Measurements from ENCODE around the gene PRKCG.
A peak's percentile ranks its signal among the peaks of the same experiment; 100 is the strongest.

Gene PRKCG

GRCh38 chr19:53892301-53892980 lies 10.4 kb downstream of the PRKCG start:
- no peak for DNase-seq
- in situ Hi-C loops (cut with MboI; ENCODE audit: low pct_unique_long_range_greater_than_20kb, low sequenced_read_pairs): no loop called here

GRCh38 chr19:53892981-53893325 lies 11.0 kb downstream of the PRKCG start:
- in situ Hi-C loops (cut with MboI; ENCODE audit: low pct_unique_long_range_greater_than_20kb, low sequenced_read_pairs): no loop called here
- no peak for DNase-seq

- in situ Hi-C loops (cut with MboI; ENCODE audit: low pct_unique_long_range_greater_than_20kb, low sequenced_read_pairs): no loop called here
- DNase-seq: no peak
Observed at GRCh38 chr19:53894707-53895106, 12.7 kb downstream of the PRKCG start.

GRCh38 chr19:53896682-53897081 lies 14.7 kb downstream of the PRKCG start:
- DNase-seq: no peak

GRCh38 chr19:53897459-53897858 lies 15.5 kb downstream of the PRKCG start:
- no peak for DNase-seq
- in situ Hi-C loops (cut with MboI; ENCODE audit: low pct_unique_long_range_greater_than_20kb, low sequenced_read_pairs): no loop called here

More at GRCh38 chr19:53896682-53897081, 14.7 kb downstream of the PRKCG start:
- in situ Hi-C loops (cut with MboI; ENCODE audit: low pct_unique_long_range_greater_than_20kb, low sequenced_read_pairs): no loop called here

GRCh38 chr19:53898166-53898565 lies 16.2 kb downstream of the PRKCG start:
- in situ Hi-C loops (cut with MboI; ENCODE audit: low pct_unique_long_range_greater_than_20kb, low sequenced_read_pairs): no loop called here
- DNase-seq: no peak

GRCh38 chr19:53898636-53899341 lies 16.8 kb downstream of the PRKCG start:
- in situ Hi-C loops (cut with MboI; ENCODE audit: low pct_unique_long_range_greater_than_20kb, low sequenced_read_pairs): no loop called here
- DNase-seq: no peak

- in situ Hi-C loops (cut with MboI; ENCODE audit: low pct_unique_long_range_greater_than_20kb, low sequenced_read_pairs): no loop called here
- no peak for DNase-seq
Observed at GRCh38 chr19:53900191-53900860, 18.3 kb downstream of the PRKCG start.

- peak; percentile 56 for DNase-seq
- in situ Hi-C loops (cut with MboI; ENCODE audit: low pct_unique_long_range_greater_than_20kb, low sequenced_read_pairs): no loop called here
Observed at GRCh38 chr19:53903055-53903680, 21.2 kb downstream of the PRKCG start.

GRCh38 chr19:53904909-53905308 lies 22.9 kb downstream of the PRKCG start:
- DNase-seq: no peak
- in situ Hi-C loops (cut with MboI; ENCODE audit: low pct_unique_long_range_greater_than_20kb, low sequenced_read_pairs): no loop called here

GRCh38 chr19:53905787-53906186 lies 23.8 kb downstream of the PRKCG start:
- in situ Hi-C loops (cut with MboI; ENCODE audit: low pct_unique_long_range_greater_than_20kb, low sequenced_read_pairs): no loop called here
- DNase-seq: no peak

GRCh38 chr19:53906211-53907192 lies 24.5 kb downstream of the PRKCG start:
- DNase-seq: no peak
- in situ Hi-C loops (cut with MboI; ENCODE audit: low pct_unique_long_range_greater_than_20kb, low sequenced_read_pairs): no loop called here

- in situ Hi-C loops (cut with MboI; ENCODE audit: low pct_unique_long_range_greater_than_20kb, low sequenced_read_pairs): no loop called here
- no peak for DNase-seq
Observed at GRCh38 chr19:53907193-53907581, 25.2 kb downstream of the PRKCG start.

- in situ Hi-C loops (cut with MboI; ENCODE audit: low pct_unique_long_range_greater_than_20kb, low sequenced_read_pairs): no loop called here
- no peak for DNase-seq
Observed at GRCh38 chr19:53907690-53908089, 25.7 kb downstream of the PRKCG start.

- in situ Hi-C loops (cut with MboI; ENCODE audit: low pct_unique_long_range_greater_than_20kb, low sequenced_read_pairs): no loop called here
- peak; percentile 21 for DNase-seq
Observed at GRCh38 chr19:53908106-53908934, 26.3 kb downstream of the PRKCG start.

- DNase-seq: no peak
- in situ Hi-C loops (cut with MboI; ENCODE audit: low pct_unique_long_range_greater_than_20kb, low sequenced_read_pairs): no loop called here
Observed at GRCh38 chr19:53908935-53909415, 27.0 kb downstream of the PRKCG start, which contains the start of gene CACNG7. Gene CACNG7, plus strand, starts transcription at chr19:53909278. Its CDS starts 3,554 bp downstream, at chr19:53912832.

GRCh38 chr19:53909471-53910169 lies 27.6 kb downstream of the PRKCG start:
- in situ Hi-C loops (cut with MboI; ENCODE audit: low pct_unique_long_range_greater_than_20kb, low sequenced_read_pairs): no loop called here
- DNase-seq: no peak

Measured in KBM-7 (cell line).